ENCODE measurements around the gene KLHL29.

Gene KLHL29

GRCh38 chr2:23497536-23497935, 112.6 kb downstream of the KLHL29 start:
- DNase-seq: no peak

GRCh38 chr2:23498943-23499342, 114.0 kb downstream of the KLHL29 start:
- no peak for DNase-seq

GRCh38 chr2:23499439-23499838, 114.5 kb downstream of the KLHL29 start:
- no peak for DNase-seq

DNA sequence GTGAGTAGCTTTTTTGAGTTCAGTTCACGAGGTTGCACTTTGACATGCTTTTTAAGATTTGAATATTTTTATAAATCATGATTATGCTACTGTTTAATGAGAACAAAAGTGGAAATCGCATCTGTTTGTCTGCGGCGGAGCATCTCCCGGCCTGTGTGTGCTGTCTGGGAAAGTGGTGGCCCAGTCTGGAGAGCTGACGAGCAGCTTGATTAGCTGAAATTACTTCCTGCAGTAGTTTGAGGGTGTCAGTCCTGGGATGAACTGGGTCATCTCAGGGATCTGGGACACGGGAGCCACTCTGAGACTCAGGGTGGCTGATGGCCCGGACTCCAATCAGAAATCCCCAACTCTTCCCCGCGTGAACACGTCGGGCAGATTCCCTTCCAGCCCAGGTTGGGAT, 115.9 kb downstream of the KLHL29 start:
- DNase-seq: no peak

GRCh38 chr2:23502096-23502495, 117.1 kb downstream of the KLHL29 start:
- DNase-seq: no peak

- DNase-seq: no peak
Measured at GRCh38 chr2:23503097-23503496, 118.1 kb downstream of the KLHL29 start.

DNA sequence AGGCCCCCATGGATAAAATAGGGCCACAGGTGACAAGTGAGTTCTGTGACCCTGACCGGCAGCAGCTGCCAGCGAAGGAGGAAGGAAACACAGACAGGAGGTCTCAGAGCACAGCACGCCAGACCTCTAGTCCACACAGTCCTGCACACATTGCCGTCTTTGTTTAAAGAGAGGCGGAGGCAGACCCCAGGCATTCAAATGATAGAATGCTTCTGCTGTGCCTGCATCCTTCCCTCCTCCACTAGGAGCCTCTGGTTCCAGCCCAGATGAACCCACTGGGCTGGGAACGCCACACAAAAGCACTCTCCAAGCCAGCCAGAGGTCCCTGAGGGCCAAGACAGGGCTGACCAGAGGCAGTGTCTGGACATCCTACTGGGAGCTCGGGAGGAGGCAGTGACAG, 118.7 kb downstream of the KLHL29 start:
- no peak for DNase-seq

- DNase-seq: no peak
Measured at GRCh38 chr2:23504591-23504990, 119.6 kb downstream of the KLHL29 start.

DNA sequence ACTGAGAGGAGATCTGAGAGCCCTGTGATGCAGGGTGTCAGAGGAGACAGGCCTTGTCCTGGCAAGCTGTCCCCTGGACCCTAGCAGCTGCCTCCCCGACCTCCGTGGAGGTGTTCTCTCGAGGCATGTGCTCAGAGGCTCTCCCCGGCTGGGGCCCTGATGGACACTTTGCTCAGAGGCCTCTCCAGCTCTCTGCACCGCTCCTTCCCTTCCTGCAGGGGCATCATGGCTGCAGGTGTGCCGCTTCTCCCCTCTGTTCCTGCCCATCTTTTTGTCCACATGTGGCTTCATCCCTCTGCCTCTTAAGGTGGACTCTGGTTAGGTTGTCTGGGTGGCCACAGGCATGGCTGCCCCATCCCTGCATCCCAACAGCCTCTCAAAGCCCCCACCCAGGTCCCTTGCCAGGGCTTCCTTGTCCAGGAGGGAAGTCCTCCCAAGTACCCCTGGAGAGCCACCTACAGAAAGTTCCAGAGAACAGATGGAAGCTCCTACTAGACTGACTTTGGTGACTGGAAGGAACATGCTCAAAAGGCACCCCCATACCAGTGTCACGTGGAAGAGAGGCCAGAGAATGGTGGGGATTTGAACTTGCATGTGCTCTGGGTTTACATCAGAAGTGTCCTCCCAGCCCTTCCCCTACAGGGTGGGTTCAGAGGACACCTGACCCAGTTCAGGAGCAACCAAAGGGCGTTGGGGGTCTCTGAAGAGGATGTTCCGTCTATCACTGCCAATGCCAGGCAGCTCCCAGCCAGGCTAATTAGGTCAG, 120.4 kb downstream of the KLHL29 start:
- DNase-seq: no peak

DNA sequence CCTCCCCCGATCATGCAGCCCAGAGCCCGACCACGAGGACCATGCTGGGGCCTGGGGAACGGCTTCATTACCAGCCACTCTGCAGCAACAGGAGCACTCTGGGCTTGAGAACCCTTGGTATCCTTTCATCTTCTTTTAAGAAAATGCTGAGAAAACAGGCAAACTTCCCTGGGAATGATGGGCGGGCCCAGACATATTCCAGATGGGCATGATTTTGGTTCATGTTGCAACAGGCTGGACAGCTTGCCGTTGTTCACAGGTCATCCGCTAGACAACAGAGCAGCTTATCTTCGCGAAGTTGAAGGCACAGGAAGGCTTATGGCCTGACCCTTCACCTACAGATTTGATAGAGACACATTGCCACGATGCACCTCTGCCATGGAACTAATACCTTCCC, 121.0 kb downstream of the KLHL29 start:
- no peak for DNase-seq

- DNase-seq: no peak
Measured at GRCh38 chr2:23506531-23507266, 121.7 kb downstream of the KLHL29 start.

DNA sequence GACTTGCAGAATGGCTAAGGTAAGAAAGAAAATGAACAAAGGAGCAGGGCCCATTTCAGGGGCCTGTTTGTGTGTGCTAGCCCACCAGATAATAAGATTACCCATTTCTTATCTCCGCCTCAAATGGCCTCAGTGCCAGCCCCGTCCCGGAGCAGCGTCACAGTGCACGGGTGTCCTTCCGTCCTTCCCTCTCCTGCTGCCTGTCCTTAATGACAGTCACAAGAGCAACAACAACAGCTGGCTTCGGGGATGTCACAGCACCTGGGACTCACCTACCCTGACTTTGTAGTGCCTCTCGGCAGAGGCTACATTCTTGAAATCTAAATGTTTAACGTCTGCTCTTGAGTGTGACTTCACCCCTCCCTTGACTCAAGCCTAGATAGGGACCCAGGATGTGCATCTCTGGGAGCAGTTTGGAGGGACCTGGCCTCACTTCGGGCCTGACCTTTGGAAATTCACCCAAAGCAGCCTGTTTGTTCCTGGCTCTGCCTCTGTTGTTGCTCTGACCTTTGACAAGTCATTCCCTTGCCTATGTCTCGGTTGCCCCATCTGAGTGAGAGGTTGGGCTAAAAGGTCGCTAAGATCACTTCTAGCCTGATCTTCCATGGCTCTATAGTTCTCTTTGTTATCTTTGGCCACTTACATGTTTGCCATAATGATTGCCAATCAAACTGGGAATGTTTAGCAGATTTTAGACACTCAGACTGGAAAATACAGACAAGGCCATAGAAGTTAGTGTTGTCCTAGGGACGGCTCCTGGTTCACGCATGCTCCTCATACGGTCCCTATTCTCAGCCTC, 122.5 kb downstream of the KLHL29 start:
- no peak for DNase-seq

GRCh38 chr2:23508066-23508390, 123.0 kb downstream of the KLHL29 start:
- DNase-seq: no peak

DNA sequence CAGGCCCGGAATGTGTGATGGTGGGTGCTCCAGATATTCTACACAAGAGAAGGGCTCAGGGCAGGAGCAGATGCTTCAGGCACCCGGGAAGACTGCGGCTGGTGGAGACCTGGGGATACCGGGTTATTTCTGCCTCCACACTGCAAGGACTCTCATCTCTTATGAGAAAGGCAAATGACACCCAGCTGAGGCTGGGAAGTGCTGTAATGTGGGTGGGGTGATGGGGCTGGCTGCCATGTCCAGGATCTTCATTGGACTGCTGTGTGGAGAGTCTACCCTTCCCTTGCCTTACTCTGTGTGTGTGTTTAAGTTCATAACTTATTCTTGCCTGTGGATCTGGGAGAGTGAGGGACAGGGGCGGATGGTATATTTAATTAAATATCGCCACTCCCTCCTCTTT, 124.1 kb downstream of the KLHL29 start:
- no peak for DNase-seq

DNA sequence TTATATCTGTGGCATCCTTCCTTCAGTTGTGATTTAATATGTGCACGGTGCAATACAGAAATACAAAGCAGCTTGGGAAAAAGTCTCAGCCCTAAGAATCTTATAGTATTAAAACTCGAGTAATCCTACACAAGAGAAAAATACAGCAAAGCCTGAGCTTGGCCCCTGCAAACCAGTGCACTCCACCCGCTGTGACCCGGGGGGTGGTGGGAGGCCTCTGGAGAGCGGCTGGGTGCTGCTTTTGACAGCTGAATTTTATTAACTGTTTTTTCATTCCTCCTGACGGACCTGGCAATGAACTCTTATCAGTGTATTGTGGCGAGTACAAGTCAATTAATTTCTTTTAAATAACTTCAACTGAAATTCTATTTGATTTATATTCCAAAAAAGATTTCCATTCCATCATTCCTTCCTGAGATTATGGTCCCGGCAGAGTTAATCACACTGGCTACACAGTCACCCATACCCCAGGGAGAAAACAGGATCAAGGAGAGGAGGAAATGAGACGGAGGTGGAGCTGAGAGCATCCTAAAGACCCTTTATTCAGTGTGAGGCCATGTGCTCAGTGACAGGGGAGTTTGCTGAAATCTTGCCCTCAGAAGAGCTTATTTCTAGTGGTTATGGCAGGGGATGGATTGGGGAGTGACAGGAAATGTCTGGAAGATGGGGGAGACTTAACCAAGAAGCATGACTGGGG, 124.8 kb downstream of the KLHL29 start:
- no peak for DNase-seq

- no peak for DNase-seq
Measured at GRCh38 chr2:23510471-23510870, 125.5 kb downstream of the KLHL29 start.

- DNase-seq: no peak
Measured at GRCh38 chr2:23512778-23513177, 127.8 kb downstream of the KLHL29 start.

DNA sequence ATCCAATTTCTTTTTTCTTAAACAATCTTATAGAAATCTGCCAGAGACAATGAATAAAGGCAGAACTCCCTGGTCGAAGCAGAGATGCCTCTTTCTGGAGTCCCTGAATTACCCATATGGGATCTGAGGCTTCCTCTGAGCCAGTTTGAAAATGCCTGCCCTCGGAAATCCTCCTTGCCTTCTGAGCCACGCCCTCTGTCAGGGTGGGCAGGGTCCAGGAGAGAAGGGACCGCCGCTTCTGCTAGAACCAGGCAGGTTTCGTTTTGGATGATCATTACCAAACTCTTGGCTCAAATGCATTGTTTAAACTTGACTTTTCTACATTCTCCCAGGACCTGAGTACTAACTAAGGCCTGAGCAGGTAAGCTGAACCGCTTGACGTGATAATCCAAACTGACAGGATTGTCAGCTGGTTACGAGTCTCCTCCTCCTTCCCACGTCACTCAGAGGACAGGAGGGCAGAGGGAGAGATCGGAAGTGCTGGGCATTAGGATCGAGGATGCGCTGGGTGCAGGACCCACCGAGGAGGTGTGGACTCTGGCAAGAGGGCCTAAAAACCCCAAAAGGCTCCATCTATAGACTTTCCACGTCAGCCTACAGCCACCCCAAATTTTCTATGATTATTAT, 128.4 kb downstream of the KLHL29 start:
- DNase-seq: no peak

GRCh38 chr2:23513872-23514793, 129.2 kb downstream of the KLHL29 start:
- DNase-seq: no peak

DNA sequence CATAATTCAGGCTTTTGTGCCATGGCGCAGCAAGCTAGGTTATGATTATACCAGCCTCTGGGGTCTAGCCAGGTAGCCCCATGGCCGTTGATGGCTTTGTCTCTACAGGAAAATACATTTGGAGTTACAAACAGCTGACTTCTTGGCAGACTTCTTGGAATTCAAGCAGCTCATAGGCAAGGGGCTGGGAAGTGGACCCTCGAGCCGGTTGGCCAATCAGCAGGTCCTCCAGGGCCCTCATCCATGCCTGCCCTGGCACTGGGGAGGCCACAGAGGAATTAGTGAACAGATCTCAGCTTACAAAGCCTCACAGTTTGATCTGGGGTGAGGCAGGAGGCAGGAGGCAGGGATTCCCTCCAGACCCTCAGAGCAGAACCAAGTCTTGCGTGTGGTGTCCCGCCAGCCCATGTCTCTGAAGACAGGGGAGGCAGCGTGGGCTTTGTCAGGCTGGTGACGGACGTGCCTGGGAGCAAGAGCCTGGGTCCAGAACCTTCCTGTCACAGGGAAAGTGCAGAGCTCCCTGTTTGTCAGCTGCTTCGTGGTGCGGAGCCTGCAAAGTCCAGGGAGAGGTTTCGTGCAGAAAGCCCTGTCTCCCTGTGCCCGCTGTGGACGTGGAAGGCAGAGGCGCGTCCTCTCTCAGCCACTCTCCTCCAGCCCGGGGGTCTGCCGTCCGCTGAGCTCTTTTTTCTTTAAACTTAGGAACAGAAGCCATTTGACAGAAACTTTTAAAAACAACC, 131.7 kb downstream of the KLHL29 start:
- no peak for DNase-seq
